Testis (tissue), 3 donors: ENCODE results near the gene L1CAM. TPM values are rescaled to one million over a fixed set of nuclear protein-coding genes. Genes with fewer than 3 reads are reported as not detected.

Source experiments
- DNase-seq: peaks from one replicate; pipeline ENCODE4 v3.0.0-alpha.2; 2019
- H3K27ac ChIP-seq, 2 donors: fragments of 200-600 bp; sonication (generic); one replicate each; pipeline ENCODE4 v1.5.1; 2019
- H3K27me3 ChIP-seq: fragments of 200-600 bp; sonication (generic); one replicate; pipeline ENCODE4 v1.5.1; 2019
- H3K36me3 ChIP-seq: fragments of 200-600 bp; sonication (generic); one replicate; pipeline ENCODE4 v1.5.1; 2017; ENCODE audit warnings: low read depth; ENCODE audit errors: missing control alignments
- H3K4me1 ChIP-seq: fragments of 200-600 bp; sonication (generic); one replicate; pipeline ENCODE4 v1.5.1; 2019
- H3K4me3 ChIP-seq, 2 donors: fragments of 200-600 bp; sonication (generic); one replicate each; pipeline ENCODE4 v1.5.1; 2017 to 2019
- H3K9me3 ChIP-seq: fragments of 200-600 bp; sonication (generic); one replicate; pipeline ENCODE4 v1.5.1; 2017
- POLR2A ChIP-seq: fragments of 450-650 bp; IDR thresholded peaks from one replicate; pipeline ENCODE4 v1.6.1; 2017; ENCODE audit warnings: antibody characterized with exemption, mild to moderate bottlenecking, moderate library complexity
- WGBS, 2 donors: methylation state at CpG; one replicate each; pipeline ENCODE4 v1.1.5; 2018; 5-methylcytosine and 5-hydroxymethylcytosine counted together
- intact Hi-C: fragments of 100-400 bp; cut with DNase I; formaldehyde crosslinking; loops from one replicate; pipeline ENCODE4 v1.15.1; 2023; ENCODE audit warnings: low total_unique reads
- polyA plus RNA-seq: library from polyadenylated mRNA; stranded (reverse); fragments of 350-450 nt; fragmentation: Illumina TruSeq; extraction: RNeasy Lipid Tissue Mini Kit (QIAGEN cat#74804); gene quantifications from one replicate; pipeline ENCODE4 v1.2.3, GENCODE V29; 2014; ENCODE audit warnings: low read depth, low replicate concordance; ENCODE audit not compliant: insufficient read depth
- total RNA-seq, 2 donors: library from RNA; depleted of rRNA; stranded (reverse); fragments of >200 nt; gene quantifications; one replicate each; pipeline ENCODE4 v1.2.3, GENCODE V29; 2016
- TF ChIP-seq, protein P1 (sequence below), 3 experiments: fragments of 450-650 bp in 2 of 3; fragments of 200-600 bp in 1 of 3; sonication (generic) in 1 of 3; IDR thresholded peaks; one replicate each; pipeline ENCODE4 v1.5.1; 2016 to 2019; ENCODE audit warnings: antibody characterized with exemption in 3 of 3, mild to moderate bottlenecking in 2 of 3, moderate library complexity in 1 of 3

The L1CAM gene
- total and polyA plus RNA-seq, 3 donors from 2014 or later, result 1.7 to 4.5 (median 2.5) TPM

- Histone ChIP-seq H3K27me3 (no peaks in the 10 kb centered on the region), H3K9me3 (no peaks in the 10 kb centered on the region), H3K27ac (no peak overlapping the region), H3K4me3 (no peak overlapping the region), H3K4me1 (peaks cover 7% of the 10 kb centered on the region), H3K36me3 (no peaks in the 10 kb centered on the region)
- no peak for DNase-seq
- intact Hi-C loops, result no loop called here
- WGBS, 2 donors, result 87 to 90% methylated on average over 15 to 27 of the region's 31 CpGs
- TF ChIP-seq, protein P1, sequence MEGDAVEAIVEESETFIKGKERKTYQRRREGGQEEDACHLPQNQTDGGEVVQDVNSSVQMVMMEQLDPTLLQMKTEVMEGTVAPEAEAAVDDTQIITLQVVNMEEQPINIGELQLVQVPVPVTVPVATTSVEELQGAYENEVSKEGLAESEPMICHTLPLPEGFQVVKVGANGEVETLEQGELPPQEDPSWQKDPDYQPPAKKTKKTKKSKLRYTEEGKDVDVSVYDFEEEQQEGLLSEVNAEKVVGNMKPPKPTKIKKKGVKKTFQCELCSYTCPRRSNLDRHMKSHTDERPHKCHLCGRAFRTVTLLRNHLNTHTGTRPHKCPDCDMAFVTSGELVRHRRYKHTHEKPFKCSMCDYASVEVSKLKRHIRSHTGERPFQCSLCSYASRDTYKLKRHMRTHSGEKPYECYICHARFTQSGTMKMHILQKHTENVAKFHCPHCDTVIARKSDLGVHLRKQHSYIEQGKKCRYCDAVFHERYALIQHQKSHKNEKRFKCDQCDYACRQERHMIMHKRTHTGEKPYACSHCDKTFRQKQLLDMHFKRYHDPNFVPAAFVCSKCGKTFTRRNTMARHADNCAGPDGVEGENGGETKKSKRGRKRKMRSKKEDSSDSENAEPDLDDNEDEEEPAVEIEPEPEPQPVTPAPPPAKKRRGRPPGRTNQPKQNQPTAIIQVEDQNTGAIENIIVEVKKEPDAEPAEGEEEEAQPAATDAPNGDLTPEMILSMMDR (IDR thresholded peaks at IDR 0.05), result no peak
- no peak for TF ChIP-seq POLR2A
Observed at GRCh38 chrX:153930011-153930910, 44.3 kb upstream of the L1CAM start.

DNA sequence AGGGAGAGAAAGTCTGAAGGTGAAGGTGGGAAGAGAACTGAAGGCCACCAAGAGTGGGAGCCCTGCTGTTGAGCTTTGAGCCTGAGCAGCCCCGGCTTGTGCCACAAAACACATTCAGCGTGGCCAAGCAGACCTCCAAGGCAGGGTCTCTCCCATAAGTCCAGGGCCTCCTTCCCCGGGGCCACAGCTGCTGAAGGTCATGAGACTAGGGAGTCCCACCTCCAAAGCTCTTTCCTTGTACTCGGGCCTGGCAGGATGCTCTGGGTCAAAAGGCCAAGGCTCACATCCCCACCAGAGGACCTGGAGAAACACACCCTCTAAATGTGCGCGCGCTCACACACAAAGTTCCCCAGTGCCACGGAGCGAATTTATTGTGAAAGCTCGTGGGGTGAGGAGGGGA is 43.6 kb upstream of the L1CAM start:
- TF ChIP-seq, protein P1 (IDR thresholded peaks at IDR 0.05), result no peak
- no peak for TF ChIP-seq POLR2A
- H3K9me3 ChIP-seq, result no peaks in the 10 kb centered on the region
- H3K4me1 ChIP-seq, result peaks cover 7% of the 10 kb centered on the region
- H3K27ac ChIP-seq, result no peak overlapping the region
- H3K36me3 ChIP-seq, result no peaks in the 10 kb centered on the region
- no peaks in the 10 kb centered on the region for H3K27me3 ChIP-seq
- WGBS, 2 donors, result 81 to 93% methylated on average over 2 to 3 of the region's 10 CpGs
- no peak overlapping the region for H3K4me3 ChIP-seq
- intact Hi-C loops, result no loop called here
- DNase-seq, result no peak

DNA sequence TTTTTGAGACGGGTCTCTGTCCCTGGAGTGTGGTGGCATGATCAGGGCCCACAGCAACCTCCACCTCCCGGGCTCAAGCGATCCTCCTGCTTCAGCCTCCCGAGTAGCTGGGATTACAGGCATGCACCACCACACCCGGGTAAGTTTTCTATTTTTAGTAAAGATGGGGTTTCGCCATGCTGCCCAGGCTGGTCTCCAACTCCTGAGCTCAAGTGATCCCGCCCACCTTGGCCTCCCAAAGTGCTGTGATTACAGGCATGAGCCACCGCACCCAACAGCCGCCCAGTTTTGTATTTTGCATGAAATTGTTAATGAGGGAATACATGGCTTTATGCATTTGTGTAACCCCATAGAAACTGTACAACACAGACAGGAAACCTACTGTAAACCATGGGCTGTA is 42.9 kb upstream of the L1CAM start:
- H3K27me3 ChIP-seq, result no peaks in the 10 kb centered on the region
- H3K4me1 ChIP-seq, result peaks cover 7% of the 10 kb centered on the region
- peak overlapping the region in 1 of 2 donors; percentile 19 for H3K27ac ChIP-seq
- no peaks in the 10 kb centered on the region for H3K9me3 ChIP-seq
- DNase-seq, result no peak
- no peak for TF ChIP-seq POLR2A
- TF ChIP-seq, protein P1 (IDR thresholded peaks at IDR 0.05), result no peak
- H3K4me3 ChIP-seq, result no peak overlapping the region
- intact Hi-C loops, result no loop called here
- H3K36me3 ChIP-seq, result no peaks in the 10 kb centered on the region
- 31% methylated on average over 9 of the region's 9 CpGs; no CpG with 5 or more reads in 1 of the 2 donors for WGBS, 2 donors

GRCh38 chrX:153927922-153928760 is 42.2 kb upstream of the L1CAM start:
- no peaks in the 10 kb centered on the region for H3K36me3 ChIP-seq
- peaks cover 10% of the 10 kb centered on the region for H3K4me1 ChIP-seq
- H3K27ac ChIP-seq, result peak overlapping the region; percentile 74 to 88
- DNase-seq, result peak; percentile 95
- WGBS, 2 donors, result 0 to 2% methylated on average over 4 to 46 of the region's 76 CpGs
- H3K27me3 ChIP-seq, result no peaks in the 10 kb centered on the region
- no peaks in the 10 kb centered on the region for H3K9me3 ChIP-seq
- peak overlapping the region; percentile 52 to 67 for H3K4me3 ChIP-seq
- intact Hi-C loops, result no loop called here
- TF ChIP-seq, protein P1 (IDR thresholded peaks at IDR 0.05), result no peak
- no peak for TF ChIP-seq POLR2A
